GM12875 (cell line): ENCODE measurements around the gene GOLGA6L2.

Experiments
- H3K4me3 ChIP-seq: one replicate; pipeline ENCODE4 v1.5.1; 2011; ENCODE audit warnings: low read depth, low read length, control low read depth
- CTCF ChIP-seq: IDR thresholded peaks from 2 replicates; pipeline ENCODE4 v1.5.1; 2011; ENCODE audit warnings: low read depth, mild to moderate bottlenecking, control low read depth, inconsistent platforms, low read length, moderate library complexity, borderline replicate concordance; ENCODE audit not compliant: insufficient read depth

The GOLGA6L2 gene

GRCh38 chr15:23447107-23447500 is at the start of gene GOLGA6L2:
Gene GOLGA6L2, minus strand, starts transcription at chr15:23447243. Its CDS starts 62 bp downstream, at chr15:23447181.
- no peak for TF ChIP-seq CTCF
- no peak within 1 kb of the TSS for H3K4me3 ChIP-seq

GRCh38 chr15:23484870-23485269 is 37.8 kb upstream of the GOLGA6L2 start:
- TF ChIP-seq CTCF, result no peak
- H3K4me3 ChIP-seq, result no peak overlapping the region

- TF ChIP-seq CTCF, result no peak
- H3K4me3 ChIP-seq, result no peak overlapping the region
Observed at GRCh38 chr15:23483821-23484299, 36.8 kb upstream of the GOLGA6L2 start.

- TF ChIP-seq CTCF, result no peak
- no peak overlapping the region for H3K4me3 ChIP-seq
Observed at GRCh38 chr15:23482764-23483489, 35.9 kb upstream of the GOLGA6L2 start.

GRCh38 chr15:23482228-23482627 is 35.2 kb upstream of the GOLGA6L2 start:
- H3K4me3 ChIP-seq, result no peak overlapping the region
- no peak for TF ChIP-seq CTCF

- no peak overlapping the region for H3K4me3 ChIP-seq
- no peak for TF ChIP-seq CTCF
Observed at GRCh38 chr15:23477920-23478319, 30.9 kb upstream of the GOLGA6L2 start.

GRCh38 chr15:23472678-23473077 is 25.6 kb upstream of the GOLGA6L2 start:
- no peak for TF ChIP-seq CTCF

More at GRCh38 chr15:23472678-23473077, 25.6 kb upstream of the GOLGA6L2 start:
- no peak overlapping the region for H3K4me3 ChIP-seq
